Measurements from ENCODE around the gene SH3TC1.

DNA sequence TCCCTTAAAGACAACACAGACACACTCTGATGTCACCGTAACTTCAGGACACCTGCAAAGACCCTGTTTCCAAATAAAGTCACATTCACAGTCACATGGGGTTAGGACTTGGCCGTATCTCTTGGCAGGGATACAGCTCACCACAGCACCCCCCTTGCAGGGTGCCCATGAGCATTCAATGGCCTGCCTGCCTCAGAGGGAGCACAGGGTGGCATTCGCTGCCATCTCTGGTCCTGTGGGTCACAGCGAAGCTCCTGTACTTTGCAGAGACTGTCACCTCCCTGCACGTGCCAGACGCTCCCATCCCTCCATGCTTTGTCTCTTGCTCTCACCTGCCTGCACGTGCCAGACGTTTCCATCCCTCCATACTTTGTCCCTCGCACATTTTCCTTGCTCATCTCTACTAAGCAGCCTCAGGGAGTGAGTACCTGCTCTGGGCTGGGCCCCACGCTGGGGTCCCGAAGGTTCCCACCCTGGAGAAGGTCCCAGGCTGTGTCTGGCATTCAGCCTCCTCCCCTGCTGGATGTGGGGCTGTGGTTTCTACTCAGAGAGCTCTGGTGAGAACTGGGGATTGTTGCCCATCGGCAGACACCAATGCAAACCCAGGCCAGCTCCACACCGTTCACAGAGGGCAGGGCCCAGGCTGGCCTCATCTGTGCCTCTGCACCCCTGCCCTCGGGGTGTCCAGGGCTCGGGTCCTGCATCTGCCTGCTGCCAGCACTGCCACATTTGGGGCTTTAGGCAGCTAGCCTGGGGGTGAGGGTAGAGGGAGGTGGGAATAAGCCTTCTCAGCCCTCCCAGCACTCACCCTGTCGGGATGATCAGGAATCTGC is 86.3 kb downstream of the SH3TC1 start:
- TF ChIP-seq, protein P1, sequence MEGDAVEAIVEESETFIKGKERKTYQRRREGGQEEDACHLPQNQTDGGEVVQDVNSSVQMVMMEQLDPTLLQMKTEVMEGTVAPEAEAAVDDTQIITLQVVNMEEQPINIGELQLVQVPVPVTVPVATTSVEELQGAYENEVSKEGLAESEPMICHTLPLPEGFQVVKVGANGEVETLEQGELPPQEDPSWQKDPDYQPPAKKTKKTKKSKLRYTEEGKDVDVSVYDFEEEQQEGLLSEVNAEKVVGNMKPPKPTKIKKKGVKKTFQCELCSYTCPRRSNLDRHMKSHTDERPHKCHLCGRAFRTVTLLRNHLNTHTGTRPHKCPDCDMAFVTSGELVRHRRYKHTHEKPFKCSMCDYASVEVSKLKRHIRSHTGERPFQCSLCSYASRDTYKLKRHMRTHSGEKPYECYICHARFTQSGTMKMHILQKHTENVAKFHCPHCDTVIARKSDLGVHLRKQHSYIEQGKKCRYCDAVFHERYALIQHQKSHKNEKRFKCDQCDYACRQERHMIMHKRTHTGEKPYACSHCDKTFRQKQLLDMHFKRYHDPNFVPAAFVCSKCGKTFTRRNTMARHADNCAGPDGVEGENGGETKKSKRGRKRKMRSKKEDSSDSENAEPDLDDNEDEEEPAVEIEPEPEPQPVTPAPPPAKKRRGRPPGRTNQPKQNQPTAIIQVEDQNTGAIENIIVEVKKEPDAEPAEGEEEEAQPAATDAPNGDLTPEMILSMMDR (IDR thresholded peaks at IDR 0.05; ENCODE audit: control extremely low read depth in 1 of 3, insufficient read depth in 1 of 3, low read depth in 1 of 3, low read length in 3 of 3), result no peak
- TF ChIP-seq EGR1 (IDR thresholded peaks at IDR 0.05; ENCODE audit: borderline replicate concordance, low read depth, low read length), result no peak
- TF ChIP-seq JUND (IDR thresholded peaks at IDR 0.05; ENCODE audit: low read length), result no peak
- no peak for TF ChIP-seq RAD21 (IDR thresholded peaks at IDR 0.05 in 1 of 2, conservative IDR thresholded peaks at IDR 0.05 in 1 of 2; ENCODE audit: low read depth in 2 of 2, low read length in 2 of 2)
- no peak for TF ChIP-seq POLR2A (IDR thresholded peaks at IDR 0.05; ENCODE audit: control extremely low read depth in 1 of 2, low read depth in 2 of 2, low read length in 2 of 2)
